Cardiac muscle cell (in vitro differentiated cells and primary cell): ENCODE results near the gene FNDC11. TPM values are rescaled to one million over a fixed set of nuclear protein-coding genes. Genes with fewer than 3 reads are reported as not detected.
A peak's percentile ranks its signal among the peaks of the same experiment; 100 is the strongest.

Source experiments
- DNase-seq, 2 donors: peaks; one replicate each; pipeline versions ENCODE4 v3.0.0 to v3.0.0-alpha.2; 2010 to 2017; ENCODE audit warnings: low read depth in 1 of 2, low spot score in 1 of 2
- H3K27ac ChIP-seq: fragments of 200-600 bp; sonication (generic); 2 replicates; pipeline ENCODE4 v1.5.1; 2016
- H3K27me3 ChIP-seq: fragments of 200-600 bp; sonication (generic); 2 replicates; pipeline ENCODE4 v1.6.0; 2016; ENCODE audit warnings: control low read depth
- H3K36me3 ChIP-seq: fragments of 200-600 bp; sonication (generic); 2 replicates; pipeline ENCODE4 v1.5.1; 2016; ENCODE audit warnings: control low read depth
- H3K4me1 ChIP-seq: fragments of 200-600 bp; sonication (generic); 2 replicates; pipeline ENCODE4 v1.8.1; 2017; ENCODE audit warnings: low read depth, mild to moderate bottlenecking, mixed run types
- H3K4me3 ChIP-seq: fragments of 200-600 bp; sonication (generic); 2 replicates; pipeline ENCODE4 v1.5.1; 2016; ENCODE audit warnings: mild to moderate bottlenecking
- H3K9me3 ChIP-seq: fragments of 200-600 bp; sonication (generic); 2 replicates; pipeline ENCODE4 v1.5.1; 2017; ENCODE audit warnings: low read depth, mild to moderate bottlenecking, control low read depth
- polyA plus RNA-seq: library from polyadenylated mRNA; unstranded; fragments of >200 nt; fragmentation: Nextera tagmentation; extraction: Ambion mirVana; gene quantifications from 2 replicates; pipeline ENCODE4 v1.2.1, GENCODE V29; 2016
- total RNA-seq: library from RNA; depleted of rRNA; stranded (reverse); fragments of >200 nt; gene quantifications from 2 replicates; pipeline ENCODE4 v1.2.3, GENCODE V29; 2016
- TF ChIP-seq, protein P1 (sequence below): IDR thresholded peaks from 2 replicates; pipeline ENCODE4 v1.5.1; 2012; ENCODE audit warnings: low read depth, mild to moderate bottlenecking, low read length

Gene FNDC11
- total and polyA plus RNA-seq, 2 experiments from 2014 or later = 0.09 to 3.4 TPM

DNA sequence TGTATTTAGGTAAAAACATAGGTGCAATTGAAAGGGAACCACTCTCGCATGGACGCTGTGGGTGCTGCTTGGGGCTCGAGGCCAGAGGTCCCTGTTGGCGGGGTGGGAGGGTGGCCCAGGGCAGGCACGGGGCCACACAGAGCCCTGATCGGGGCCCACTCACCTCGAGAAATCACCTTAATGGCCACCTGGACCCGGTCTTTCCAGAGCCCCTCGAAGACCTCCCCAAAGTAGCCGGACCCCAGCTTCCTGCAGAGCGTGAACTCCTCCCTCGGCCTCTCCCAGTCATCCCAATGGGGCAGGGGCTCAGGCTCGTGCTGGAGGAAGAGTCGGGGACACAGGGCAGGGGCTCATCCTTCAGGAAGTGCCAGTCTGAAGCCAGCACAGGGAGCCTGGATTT lies 20.6 kb upstream of the FNDC11 start:
- H3K9me3 ChIP-seq = no peaks in the 10 kb centered on the region

DNA sequence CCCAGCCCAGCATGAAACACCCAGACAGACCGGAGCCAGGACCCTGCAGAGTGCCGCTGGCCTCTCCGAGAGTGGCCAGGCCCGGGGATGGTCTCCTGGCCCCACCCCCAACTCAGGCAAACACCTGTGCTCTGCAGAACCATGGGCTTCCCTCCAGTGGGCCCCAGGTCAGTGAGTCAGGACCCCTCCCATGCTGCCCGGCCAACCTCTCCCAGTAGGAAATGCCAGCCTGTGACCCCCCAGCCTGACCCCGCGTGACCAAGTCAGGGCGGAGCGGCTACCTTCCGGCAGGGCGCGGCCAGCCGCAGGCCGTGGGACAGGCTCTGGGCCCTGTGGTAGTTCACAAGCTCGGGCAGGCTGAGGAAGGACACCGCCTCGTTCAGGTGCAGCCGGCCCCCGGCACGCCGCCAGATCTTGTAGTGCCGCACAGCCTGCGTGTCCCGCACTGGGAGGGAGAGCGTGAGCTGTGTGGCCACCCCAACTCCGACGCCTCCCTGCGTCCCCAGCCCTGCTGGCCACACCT lies 20.0 kb upstream of the FNDC11 start:
- TF ChIP-seq, protein P1, sequence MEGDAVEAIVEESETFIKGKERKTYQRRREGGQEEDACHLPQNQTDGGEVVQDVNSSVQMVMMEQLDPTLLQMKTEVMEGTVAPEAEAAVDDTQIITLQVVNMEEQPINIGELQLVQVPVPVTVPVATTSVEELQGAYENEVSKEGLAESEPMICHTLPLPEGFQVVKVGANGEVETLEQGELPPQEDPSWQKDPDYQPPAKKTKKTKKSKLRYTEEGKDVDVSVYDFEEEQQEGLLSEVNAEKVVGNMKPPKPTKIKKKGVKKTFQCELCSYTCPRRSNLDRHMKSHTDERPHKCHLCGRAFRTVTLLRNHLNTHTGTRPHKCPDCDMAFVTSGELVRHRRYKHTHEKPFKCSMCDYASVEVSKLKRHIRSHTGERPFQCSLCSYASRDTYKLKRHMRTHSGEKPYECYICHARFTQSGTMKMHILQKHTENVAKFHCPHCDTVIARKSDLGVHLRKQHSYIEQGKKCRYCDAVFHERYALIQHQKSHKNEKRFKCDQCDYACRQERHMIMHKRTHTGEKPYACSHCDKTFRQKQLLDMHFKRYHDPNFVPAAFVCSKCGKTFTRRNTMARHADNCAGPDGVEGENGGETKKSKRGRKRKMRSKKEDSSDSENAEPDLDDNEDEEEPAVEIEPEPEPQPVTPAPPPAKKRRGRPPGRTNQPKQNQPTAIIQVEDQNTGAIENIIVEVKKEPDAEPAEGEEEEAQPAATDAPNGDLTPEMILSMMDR = no peak
- peaks cover 11% of the 10 kb centered on the region for H3K4me1 ChIP-seq
- no peak overlapping the region for H3K4me3 ChIP-seq
- no peaks in the 10 kb centered on the region for H3K36me3 ChIP-seq
- H3K9me3 ChIP-seq = no peaks in the 10 kb centered on the region
- DNase-seq = no peak
- H3K27me3 ChIP-seq = no peaks in the 10 kb centered on the region
- no peak overlapping the region for H3K27ac ChIP-seq

More for the DNA sequence above, 20.6 kb upstream of the FNDC11 start:
- TF ChIP-seq, protein P1 = no peak
- no peak for DNase-seq
- Histone ChIP-seq H3K27me3 (no peaks in the 10 kb centered on the region), H3K4me1 (peaks cover 11% of the 10 kb centered on the region), H3K36me3 (no peaks in the 10 kb centered on the region), H3K4me3 (no peak overlapping the region), H3K27ac (no peak overlapping the region)

DNA sequence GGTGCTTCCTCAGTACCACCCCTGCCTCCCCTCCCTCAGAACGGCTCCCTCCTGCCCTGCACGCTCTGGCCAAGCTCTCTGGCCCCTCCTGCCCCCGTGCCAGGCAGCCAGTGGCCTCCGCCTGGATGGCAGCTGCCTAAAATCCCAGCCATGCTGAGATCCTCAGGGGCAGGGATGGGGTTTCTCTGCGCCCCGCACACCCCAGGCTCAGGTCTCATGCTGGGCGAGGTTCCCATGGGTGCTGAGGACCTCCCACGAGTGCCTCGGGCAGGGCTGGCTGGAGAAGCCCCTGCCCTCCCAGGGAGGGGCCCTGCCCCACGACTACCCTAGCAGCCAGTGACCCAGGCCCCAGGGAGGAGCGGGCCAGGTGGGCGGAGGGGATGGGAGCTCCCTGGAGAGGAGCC lies 19.5 kb upstream of the FNDC11 start:
- Histone ChIP-seq H3K27me3 (no peaks in the 10 kb centered on the region), H3K36me3 (no peaks in the 10 kb centered on the region), H3K27ac (no peak overlapping the region), H3K4me1 (peaks cover 11% of the 10 kb centered on the region), H3K9me3 (no peaks in the 10 kb centered on the region), H3K4me3 (no peak overlapping the region)
- DNase-seq = no peak
- TF ChIP-seq, protein P1 = no peak

DNA sequence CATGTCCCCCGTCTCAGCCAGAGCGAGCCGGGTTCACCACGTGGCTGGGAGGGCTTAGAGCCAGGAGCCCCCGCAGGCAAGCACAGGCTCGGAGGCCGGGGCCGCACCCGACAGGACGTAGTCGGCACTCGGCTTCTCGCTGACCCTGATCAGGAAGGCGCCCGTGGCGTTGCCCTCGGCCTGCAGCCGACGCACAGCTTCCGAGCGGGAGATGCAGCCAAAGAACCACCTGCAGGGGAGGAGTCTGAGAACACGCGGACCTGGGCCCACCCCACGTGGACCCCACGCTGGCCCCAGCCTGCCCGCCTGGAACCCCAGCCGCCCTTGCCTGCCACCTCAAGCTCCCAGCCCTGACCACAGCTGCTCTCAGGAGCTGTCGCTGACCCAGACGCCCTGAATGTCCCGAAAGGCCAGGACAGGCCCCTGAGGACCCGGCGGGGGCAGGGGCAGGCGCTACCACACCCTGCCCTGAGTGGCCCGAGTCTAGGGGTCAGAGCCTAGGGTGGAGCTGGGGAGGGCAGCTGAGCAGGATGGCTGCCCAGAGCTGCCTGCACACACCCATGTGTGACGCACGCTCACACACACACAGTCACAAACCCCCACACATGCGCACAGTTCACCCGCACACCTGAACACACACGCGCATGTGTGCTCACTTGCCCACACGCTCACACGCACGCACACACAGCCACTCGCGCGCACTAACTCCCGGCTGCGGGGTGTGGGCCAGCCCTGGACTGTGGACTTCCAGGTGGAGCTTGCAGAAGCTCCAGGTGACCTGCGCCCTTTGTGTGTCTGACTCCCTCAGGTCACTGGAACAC lies 18.9 kb upstream of the FNDC11 start:
- Histone ChIP-seq H3K27me3 (no peaks in the 10 kb centered on the region), H3K4me3 (no peak overlapping the region), H3K27ac (no peak overlapping the region), H3K4me1 (peaks cover 11% of the 10 kb centered on the region), H3K9me3 (no peaks in the 10 kb centered on the region), H3K36me3 (no peaks in the 10 kb centered on the region)
- TF ChIP-seq, protein P1 = no peak
- no peak for DNase-seq

DNA sequence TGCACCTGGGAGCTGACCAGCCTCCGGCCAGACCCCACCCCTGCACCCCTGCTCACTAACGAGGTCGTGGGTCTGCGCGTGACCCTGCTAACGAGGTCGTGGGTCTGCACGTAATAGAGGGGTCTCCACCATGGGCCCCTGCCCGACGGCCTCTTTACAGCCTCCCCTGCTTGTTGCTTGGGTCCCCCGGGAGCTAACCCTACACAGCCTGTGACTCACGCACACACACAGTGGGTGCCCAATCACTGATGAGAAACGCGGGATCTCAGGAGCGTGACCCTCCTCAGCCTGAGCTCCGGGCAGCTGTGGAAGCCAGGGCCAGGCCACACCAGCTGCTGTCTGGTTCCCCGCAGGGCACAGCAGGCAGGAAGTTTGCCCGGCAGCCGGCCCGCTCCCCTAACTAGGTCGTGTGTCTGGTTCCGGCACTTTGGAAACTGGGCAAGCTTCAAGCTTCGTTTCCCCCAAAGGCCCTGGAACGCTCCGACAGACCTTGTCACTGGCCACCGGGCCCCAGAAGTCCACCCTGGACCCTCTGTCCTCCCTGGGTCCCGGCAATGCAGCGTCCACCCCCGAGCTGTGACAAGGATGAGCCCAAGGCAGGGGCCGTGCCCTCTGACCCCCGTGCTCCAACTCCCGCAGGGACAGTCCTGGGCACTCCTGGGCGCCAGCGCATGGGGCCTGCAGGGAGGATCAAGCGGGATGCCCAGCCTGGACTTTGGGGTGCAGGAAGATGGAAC lies 17.6 kb upstream of the FNDC11 start:
- H3K27ac ChIP-seq = no peak overlapping the region
- no peak overlapping the region for H3K4me3 ChIP-seq
- H3K4me1 ChIP-seq = peaks cover 11% of the 10 kb centered on the region
- H3K9me3 ChIP-seq = no peaks in the 10 kb centered on the region
- H3K36me3 ChIP-seq = no peaks in the 10 kb centered on the region
- peak in 1 of 2 donors; percentile 40 for DNase-seq
- H3K27me3 ChIP-seq = no peaks in the 10 kb centered on the region
- TF ChIP-seq, protein P1 = no peak
